GM18508 (cell line): ENCODE measurements around the gene TLE6.
"Not testable (repeated sequence)": the region's sequence is repeated elsewhere in the genome, so short reads cannot be mapped to it uniquely, and the experiment has no call there.

Experiments used
- ATAC-seq: cut with Tn5 transposase; IDR thresholded peaks from one replicate; pipeline ENCODE4 v1.9.1; 2021; ENCODE audit warnings: moderate number of reproducible peaks; ENCODE audit not compliant: insufficient read depth, unreplicated experiment

The TLE6 gene

DNA sequence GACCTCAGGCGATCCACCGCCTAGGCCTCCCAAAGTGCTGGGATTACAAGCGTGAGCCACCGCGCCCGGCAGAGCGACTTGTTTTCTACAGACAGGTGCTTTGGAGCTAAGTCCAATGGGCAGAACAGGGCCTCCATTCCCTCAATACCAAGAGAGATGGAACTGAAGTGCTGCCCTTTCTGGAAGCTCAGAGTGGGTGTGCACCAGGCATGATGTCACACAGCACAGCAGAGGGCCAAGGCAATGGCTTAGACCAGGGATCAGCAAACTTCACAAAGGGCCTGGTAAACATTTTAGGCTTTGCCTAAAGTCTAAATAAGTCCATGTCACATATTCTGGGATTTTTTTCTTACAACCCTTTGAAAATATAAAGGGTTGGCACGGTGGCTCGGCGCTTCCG is 21.3 kb downstream of the TLE6 start:
- ATAC-seq = no peak

DNA sequence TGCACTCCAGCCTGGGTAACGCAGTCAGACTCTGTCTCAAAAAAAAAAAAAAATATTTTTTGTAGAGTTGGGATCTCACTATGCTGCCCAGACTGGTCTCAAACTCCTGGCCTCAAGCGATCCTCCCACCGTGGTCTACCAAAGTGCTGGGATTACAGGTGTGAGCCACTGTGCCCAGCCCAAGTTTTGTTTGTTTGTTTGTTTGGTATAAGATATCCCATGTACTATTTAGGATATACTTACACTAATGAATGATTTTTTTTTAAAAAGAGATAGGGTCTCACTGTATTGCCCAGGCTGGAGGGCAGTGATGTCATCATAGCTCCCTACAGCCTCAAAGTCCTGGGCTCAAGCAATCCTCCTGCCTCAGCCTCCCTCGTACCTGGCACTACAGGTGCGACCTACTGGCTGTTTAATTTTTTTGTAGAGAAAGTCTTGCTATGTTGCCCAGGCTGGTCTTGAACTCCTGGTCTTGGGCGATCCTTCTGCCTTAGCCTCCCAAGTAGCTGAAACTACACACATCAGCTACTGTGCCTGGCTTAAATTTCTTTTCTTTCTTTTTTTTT is 24.0 kb downstream of the TLE6 start:
- no peak for ATAC-seq

DNA sequence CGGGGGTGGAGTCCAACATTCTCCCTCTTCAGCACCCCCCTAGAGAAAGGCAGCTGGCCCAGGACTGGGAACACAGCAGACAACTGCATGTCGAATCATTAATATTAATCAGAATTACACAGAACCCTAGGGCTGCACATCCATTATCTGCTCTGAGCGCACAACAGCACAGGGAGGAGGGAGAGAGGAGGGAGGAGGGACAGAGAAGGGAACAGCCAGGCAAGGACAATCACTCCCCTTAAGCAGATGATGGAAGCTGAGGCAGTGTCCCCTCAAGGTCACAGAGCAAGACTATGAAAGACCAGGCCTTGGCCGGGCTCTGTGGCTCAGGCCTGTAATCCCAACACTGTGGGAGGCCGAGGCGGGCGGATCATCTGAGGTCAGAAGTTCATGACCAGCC is 25.7 kb downstream of the TLE6 start:
- ATAC-seq = no peak

DNA sequence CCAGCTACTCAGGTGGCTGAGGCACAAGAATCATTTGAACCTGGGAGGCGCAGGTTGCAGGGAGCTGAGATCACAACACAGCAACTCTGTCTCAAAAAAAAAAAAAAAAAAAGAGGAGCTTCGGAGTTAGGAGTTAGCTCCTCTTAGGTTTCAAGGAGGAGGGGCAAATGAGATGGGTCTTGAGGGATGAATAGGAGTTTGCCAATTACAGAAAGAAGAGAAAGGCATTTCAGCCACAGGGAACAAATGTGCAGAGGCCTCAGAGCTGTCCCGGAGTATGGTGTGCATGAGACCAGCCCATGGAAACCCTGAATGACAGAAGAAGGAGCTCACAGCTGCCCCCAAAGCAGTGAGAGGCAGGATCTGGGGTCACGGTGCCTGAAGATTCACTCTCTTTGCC is 27.2 kb downstream of the TLE6 start:
- no peak for ATAC-seq

DNA sequence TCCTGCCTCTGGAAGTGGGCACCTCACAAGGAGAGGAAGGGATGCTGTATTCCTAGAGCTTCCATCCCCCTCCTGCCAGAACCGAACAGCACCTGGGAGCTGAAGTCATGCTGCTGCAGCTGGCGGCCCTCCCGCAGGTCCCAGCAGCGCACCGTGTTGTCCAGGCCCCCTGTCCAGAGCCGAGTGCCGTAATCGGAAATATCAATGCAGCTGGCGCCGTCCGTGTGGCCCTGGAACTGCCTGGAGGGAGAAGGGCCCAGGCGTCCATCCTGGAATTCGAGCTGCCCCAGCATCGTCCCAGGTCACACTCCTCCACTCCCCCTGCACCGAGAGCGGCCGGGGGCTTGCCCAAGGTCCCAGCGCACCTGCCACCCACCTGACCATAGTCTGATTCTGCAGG is 28.0 kb downstream of the TLE6 start:
- ATAC-seq = no peak

DNA sequence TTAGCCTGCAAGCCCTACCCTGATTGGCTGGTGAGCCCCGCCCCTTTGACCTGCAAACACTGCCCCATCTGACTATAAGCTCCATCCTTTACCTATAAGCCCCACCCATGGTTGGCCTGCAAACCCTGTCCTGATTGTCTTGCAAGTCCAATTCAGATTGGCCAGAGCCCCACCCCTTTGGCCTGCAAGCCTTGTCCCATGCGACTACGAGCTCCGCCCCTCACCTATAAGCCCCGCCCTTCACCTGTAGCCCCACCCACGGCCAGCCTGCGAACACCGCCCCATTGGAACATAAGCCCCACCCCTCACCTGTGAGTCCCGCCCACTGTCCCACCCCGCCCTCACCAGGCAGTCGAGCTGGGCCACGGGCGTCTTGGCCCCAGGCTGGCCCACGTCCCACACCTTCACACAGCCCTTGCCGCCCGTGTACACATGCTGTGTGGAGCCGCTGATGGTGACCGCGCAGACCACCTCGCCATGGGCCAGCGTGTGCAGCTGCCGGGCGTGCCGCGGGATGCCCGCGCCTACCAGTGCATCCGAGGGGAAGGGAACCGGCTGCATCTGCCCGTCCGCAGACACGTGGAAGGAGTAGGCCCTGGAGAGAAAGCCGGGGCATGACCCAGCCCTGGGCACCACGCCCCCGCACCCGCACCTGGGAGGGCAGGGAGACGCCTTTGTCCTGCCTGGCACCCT is 28.9 kb downstream of the TLE6 start:
- ATAC-seq = no peak

DNA sequence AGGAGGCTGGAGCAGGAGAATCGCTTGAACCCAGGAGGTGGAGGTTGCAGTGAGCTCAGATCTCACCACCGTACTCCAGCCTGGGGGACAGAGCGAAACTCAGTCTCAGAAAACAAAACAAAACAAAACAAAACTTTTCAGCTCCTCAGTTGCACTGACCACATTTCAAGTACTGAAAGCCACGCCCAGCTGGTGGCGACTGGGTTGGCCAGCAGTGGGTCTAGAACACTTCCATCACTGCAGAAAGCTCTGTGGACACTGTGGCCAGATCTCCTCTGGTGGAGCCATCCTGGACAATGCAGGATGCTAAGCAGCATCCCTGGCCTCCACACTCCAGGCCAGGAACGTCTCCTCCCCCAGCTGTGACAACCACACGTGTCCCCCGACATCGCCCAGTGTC is 30.6 kb downstream of the TLE6 start:
- ATAC-seq = no peak

DNA sequence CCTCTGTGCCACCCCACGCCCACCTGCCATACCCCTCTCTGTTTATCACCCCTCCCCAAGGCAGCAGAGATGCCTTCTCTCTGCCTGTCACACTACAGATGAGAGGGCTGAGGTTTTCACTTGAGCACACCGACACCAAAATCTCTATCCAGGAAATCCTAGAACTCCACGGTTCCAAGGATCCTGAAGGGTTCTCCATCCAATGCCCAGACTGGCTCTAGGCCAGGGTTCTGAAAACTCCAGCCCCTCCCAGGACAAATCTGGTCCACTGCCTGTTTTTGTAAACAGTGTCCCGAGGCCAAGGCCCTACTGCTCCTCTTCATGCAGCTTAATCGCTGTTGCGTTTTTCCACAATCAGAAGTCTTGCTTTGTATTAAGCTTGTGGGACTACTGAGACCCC is 31.6 kb downstream of the TLE6 start:
- no peak for ATAC-seq

DNA sequence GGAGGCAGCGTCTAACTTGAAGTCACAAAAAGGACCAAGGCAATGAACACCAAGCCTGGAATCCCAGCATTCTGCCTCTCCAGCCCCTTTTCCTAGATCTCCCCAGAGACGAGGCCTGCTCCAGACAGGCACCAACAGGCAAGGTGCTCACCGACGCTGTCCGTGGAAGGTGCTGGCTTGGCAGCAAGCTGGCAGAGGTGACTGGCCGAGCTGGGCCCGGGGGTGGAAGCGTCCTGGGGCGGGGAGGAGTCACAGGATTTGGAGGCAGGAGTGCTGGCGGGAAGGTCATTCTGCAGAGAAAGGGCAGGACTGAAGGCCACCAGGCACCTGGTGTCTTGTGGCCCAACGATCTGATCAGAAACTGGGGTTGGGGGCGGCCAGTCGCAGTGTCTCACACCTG is 33.5 kb downstream of the TLE6 start:
- no peak for ATAC-seq

DNA sequence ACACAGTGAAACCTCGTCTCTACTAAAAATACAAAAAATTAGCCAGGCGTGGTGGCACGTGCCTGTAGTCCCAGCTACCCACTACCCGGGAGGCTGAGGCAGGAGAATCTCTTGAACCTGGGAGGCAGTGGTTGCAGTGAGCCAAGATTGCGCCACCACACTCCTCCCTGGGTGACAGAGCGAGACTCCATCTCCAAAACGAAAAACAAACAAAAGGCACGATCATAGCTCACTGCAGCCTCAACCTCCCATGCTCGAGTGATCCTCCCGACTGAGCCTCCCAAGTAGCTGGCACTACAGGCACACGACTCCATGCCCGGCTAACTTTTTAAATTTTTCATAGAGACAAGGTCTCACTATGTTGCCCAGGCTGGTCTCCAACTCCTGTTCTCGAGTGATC is 34.7 kb downstream of the TLE6 start:
- ATAC-seq = not testable (repeated sequence)

DNA sequence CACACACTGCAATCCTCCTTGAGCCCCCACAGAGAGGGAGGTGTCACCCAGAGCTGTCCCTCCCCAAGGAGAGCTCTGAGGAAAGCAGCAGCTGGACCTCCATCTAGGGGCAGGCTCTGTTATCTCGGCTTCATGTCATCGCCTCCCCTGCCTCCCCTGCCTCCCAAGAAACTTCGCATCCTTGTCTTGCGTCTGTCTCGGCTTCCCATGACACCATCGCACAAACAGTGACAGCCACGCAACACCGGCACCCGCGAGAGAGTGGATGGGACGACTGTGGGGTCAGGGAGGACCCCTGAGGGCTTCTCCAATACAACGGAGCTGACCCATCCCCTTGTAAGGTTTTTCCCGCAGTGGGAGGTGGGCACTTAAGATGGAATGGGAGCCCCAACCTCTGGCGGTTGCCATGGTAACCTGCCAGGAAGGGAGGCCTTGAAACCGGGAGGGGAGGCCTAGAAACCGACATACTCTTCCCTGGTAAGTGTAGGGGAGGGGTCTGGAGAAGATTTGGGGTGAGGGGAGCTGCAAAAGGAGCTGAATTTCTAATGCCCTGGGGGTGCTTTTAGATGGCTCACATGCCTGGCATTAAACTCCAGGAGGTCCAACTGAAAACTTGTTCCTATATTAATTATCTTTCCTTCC is 35.4 kb downstream of the TLE6 start:
- no peak for ATAC-seq

DNA sequence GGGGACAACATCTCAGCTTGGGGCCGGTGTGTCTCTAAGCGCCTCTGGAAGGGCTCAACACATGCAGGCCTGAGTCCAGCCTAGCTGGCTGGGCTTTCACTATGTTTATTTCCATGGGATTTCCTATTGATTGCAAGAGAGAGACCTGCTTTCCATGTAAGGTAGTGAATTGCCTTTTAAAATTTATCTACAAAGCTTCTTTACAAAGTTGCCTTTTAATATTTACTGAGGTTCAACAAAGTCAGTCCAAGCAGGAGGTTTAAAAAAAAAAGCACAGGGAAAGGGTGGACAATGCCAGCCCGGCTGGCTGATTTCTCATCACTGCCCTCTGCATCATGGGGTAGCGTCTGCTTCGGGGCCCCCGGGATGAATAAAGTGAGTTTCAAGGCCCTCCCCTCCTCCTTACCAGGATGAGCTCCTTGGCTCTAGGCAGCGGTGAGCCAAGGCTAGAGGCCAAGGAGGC is 35.9 kb downstream of the TLE6 start:
- ATAC-seq = no peak

DNA sequence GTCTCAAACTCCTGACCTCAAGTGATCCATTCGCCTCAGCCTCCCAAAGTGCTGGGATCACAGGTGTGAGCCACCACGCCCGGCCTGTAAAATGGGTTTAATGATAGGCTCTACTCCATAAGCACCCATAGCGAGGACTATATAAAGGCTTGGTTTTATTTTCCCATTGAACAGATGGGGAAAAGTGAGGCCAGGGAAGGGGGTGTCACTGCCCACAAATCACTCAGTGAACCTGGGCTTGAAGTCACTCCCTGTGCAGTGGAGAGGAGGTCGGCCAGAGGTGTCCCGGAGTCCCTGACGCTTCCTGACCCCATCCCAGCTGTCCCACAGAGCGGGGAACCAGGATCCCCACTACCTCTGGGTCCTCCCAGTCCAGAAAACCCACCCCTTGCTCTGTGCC is 36.8 kb downstream of the TLE6 start:
- no peak for ATAC-seq

DNA sequence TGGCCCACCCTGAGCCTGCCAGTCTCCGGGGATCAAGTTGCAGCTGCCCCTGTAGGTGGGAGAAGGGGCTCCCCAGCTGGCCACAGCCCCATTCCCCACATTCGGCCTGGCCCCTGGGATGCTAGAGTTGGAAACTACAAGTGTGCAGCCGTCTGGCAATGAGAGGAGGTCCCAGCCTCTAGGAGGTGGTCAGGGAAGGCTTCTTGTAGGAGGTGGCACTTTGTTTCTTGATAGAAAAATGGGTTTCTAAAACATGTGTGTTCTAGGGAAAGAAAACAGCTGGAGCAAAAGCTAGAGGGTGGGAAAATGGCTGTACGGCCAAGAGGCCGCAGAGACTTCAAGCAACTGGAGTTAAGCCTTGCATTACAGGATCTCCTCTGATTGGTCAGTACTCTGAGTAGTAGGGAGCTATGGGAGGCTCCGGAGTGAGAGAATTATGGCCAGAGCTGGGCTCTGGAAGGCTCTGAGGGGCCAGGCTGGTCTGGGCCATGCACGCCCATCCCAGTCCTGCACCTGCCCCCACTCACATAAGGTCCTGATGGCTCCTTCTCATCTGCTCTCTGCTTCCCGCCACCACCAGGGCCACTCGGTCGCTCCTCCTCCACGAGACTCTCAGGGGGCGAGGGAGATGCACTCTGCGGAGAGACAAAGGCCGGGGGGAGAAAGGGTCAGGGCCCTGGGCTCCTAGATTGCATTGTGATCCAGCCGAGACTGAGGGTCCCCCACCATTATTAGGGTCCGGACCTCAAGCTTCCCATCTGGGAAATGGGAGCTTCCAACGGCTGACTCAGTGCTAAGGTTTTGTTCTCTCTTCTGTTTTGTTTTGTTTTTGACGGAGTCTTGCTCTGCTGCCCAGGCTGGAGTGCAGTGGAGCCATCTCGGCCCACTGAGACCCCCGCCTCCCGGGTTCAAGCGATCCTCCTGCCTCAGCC is 38.0 kb downstream of the TLE6 start:
- no peak for ATAC-seq

DNA sequence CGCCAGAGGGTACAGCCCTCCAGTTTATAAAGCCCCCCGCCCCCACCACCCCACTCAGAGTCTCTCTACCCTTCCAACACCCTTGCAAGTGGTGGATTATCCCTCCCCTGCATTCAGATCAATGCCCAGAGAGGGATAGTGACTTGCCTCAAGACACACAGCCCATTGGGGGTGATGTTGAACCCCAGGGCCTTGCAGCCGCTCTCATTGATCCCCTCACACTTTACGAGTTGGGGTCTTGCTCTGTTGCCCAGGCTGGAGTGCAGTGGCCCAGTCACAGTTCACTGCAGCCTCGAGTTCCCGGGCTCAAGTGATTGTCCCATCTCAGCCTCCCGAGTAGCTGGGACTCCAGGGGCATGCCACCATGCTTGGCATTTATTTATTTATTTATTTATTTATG is 40.6 kb downstream of the TLE6 start:
- no peak for ATAC-seq

DNA sequence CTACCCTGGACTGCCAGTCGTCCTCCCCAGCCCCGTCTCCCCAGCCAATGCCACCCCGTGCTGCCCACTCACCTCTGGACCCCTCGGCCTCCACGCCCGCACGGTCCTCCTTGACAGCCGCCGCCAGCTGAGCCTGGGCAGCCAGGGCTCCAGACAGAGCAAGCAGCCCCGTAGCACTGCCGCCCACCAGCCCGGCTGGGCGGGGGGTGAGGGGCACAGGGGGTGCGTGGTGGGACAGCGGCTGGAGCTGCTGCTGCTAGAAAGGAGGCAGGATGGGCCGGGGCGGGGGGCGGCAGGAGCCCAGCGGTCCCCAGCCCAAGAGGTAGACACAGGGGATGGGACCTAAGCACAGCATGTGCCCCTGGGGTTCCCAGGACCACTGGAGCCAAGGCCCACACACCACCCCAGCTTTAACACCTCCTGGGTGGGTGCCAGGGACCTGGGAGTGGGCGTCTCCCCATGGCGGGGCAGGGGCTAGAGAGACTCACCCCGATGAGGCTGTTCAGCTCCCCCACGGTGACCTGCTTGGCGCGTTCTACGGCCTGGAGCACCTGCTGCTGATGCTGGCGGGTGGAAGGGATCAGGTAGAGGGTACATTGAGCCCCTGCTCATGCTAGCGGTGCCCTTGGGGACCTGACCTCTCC is 42.0 kb downstream of the TLE6 start:
- no peak for ATAC-seq

DNA sequence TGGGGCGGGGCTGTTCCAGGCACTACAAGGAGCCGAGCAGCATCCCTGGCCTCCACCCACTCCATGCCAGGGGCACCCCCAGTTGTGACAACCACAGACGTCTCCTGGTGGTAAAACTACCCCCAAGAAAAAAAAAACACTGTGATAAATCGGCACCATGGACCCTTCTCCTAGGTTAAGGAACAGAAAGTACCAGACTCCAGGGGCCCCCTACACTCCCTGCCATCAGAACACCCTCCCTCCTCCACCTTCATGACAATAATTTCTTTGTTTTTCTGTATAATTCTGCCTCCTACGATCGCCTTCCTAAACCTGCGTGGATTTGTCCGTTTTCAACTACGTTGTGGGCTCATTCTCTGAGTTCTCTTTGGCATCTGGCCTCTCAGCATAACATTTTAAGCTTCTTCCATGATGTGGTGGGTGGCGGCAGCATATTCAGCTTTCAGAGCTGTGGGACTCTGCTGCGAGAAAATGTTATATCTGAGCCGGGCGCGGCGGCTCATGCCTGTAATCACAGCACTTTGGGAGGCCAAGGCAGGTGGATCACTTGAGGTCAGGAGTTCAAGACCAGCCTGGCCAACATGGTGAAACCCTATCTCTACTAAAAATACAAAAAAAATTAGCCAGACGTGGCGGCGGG is 43.1 kb downstream of the TLE6 start:
- no peak for ATAC-seq

DNA sequence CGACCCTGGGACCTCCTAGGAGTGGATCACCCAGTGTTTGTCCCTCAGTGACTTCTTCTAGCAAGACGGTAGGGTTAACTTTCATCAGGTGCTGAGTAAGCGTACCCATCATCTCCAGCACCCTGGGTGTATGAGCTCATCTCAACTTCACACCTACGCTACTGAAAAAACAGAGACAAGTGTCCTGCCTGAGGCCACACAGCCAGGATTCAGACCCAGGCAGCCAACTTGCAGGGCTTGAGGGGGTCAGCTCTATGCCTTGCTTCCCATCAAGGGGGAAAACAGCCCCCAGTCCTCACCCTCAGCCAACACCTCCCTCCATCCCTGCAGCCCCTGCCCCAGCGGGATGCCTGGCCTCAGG is 47.1 kb downstream of the TLE6 start:
- ATAC-seq = no peak

DNA sequence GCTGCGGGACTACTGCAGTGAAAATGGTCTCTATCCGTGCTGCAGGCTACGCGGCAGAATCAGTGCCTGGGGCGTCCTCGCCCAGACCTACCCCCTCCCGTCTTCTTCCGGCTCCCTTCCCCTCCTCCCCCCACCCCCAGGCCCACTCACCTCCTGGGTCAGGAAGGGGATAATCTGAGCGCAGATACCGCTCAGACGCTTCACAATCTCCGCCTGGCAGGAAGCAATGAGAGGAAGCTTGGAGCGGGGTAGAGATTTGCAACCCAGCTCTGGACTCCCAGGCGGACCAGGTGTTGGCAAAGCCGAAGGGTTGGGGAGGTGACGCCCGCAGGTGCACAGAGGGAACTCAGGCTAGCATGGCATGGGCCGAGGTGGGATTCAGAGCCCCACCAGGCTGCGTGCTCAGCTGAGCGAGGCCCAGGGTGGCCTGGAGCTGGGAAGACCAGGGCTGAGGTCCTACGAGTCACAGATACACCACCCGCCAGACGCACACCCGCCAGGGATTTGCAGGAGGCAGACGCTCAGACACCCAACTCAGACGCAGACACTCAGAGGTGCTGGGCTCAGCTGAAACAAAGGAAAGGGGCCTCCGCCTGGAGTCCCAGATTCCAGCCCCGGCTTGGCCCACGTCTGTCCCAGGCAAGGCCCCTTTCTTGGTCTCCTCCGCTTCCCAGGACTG is 47.6 kb downstream of the TLE6 start:
- ATAC-seq = no peak

DNA sequence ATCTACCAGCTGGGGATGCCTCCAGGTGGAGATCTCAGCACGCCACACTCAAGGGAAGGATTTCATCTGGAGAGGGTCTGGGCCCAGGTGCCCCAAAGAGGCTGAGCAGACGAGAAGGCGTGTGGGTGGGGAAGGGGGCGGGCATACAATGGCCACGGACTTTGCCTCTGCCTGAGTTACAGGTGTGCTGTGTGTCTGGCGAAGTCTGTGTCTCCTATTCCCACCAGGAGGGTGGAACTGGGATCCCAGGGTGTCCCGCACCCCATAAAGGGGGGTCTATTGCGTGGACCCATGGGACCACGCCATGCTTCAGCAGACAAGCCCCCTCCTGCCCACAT is 48.2 kb downstream of the TLE6 start:
- ATAC-seq = no peak
